Measurements from ENCODE around the gene STIP1.
A peak's percentile ranks its signal among the peaks of the same experiment; 100 is the strongest.

Gene STIP1

DNA sequence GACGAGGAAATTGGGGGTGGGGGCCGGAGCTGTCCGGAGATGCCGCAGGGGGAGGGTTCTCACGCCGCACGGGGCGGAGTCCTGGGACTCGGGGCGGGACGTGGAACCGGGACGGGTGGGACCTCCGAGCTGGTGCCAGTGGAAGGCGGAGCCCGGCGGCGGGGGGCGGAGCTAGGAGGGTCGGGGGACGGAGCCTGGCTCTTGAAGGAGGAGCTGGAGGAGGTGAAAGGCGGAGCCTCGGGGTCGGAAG is 55.2 kb downstream of the STIP1 start:
- DNase-seq = peak; percentile 99
- in situ Hi-C loops (cut with HindIII; ENCODE audit: low pct_ligation_motif_present, low sequenced_read_pairs) = no loop called here
- peaks cover 18% of the 10 kb centered on the region for H3K36me3 ChIP-seq (replicated peaks)
- no peaks in the 10 kb centered on the region for H3K27me3 ChIP-seq (replicated peaks)
- H3K27ac ChIP-seq = peak overlapping the region; percentile 97
- TF ChIP-seq, protein P1, sequence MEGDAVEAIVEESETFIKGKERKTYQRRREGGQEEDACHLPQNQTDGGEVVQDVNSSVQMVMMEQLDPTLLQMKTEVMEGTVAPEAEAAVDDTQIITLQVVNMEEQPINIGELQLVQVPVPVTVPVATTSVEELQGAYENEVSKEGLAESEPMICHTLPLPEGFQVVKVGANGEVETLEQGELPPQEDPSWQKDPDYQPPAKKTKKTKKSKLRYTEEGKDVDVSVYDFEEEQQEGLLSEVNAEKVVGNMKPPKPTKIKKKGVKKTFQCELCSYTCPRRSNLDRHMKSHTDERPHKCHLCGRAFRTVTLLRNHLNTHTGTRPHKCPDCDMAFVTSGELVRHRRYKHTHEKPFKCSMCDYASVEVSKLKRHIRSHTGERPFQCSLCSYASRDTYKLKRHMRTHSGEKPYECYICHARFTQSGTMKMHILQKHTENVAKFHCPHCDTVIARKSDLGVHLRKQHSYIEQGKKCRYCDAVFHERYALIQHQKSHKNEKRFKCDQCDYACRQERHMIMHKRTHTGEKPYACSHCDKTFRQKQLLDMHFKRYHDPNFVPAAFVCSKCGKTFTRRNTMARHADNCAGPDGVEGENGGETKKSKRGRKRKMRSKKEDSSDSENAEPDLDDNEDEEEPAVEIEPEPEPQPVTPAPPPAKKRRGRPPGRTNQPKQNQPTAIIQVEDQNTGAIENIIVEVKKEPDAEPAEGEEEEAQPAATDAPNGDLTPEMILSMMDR (IDR thresholded peaks at IDR 0.05; ENCODE audit: low read depth, low read length, missing control alignments) = no peak
- peak overlapping the region; percentile 72 for H3K4me3 ChIP-seq (ENCODE audit: low read depth, low read length)

DNA sequence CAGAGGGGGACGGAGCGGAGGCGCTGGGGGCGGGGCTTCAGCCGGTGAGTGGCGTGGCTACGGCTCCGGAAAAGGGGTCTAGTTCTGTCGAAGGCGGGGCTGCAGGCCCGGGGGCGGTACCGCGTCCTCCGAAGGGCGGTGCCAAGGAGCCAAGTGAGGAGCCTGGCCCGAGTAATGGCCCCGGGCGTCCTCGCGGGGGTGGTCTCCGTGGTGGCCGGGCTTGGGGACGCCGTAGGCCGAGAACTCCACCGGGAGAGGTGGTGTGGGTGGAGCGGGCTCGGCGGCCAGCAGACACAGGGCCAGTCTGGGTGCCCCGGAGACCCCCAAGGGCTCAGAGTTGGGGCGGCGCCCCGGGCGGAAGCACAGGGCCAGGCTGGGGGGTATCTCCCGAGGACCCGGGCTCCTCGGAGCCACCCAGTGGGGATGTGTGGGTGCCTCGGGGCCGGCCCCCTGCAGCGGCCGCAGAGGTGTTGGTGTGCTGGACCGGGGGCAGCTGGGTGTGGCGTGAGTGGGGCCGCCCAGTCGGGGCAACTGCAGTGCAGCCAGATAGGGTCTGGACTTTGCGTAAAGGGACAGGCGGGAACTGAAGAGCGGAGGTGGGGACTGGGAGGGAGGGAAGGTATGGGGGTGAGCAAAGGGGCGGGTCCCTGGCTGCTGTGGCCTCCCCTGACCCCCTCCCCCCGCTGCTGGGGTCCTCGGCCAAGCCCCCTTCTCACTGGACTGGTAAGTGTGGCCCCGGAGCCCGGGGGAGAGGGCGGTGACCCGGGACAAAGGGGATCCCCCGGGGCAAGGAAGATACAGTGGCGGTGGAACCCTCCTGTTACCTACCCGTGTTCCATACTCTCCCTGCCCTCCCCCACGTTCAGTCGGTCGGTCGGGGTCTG is 55.8 kb downstream of the STIP1 start:
- Histone ChIP-seq H3K27me3 (replicated peaks) (no peaks in the 10 kb centered on the region), H3K4me3 (ENCODE audit: low read depth, low read length) (peak overlapping the region; percentile 81), H3K27ac (peak overlapping the region; percentile 47), H3K36me3 (replicated peaks) (peaks cover 18% of the 10 kb centered on the region)
- TF ChIP-seq, protein P1 (IDR thresholded peaks at IDR 0.05; ENCODE audit: low read depth, low read length, missing control alignments) = no peak
- no peak for DNase-seq
- in situ Hi-C loops (cut with HindIII; ENCODE audit: low pct_ligation_motif_present, low sequenced_read_pairs) = no loop called here

DNA sequence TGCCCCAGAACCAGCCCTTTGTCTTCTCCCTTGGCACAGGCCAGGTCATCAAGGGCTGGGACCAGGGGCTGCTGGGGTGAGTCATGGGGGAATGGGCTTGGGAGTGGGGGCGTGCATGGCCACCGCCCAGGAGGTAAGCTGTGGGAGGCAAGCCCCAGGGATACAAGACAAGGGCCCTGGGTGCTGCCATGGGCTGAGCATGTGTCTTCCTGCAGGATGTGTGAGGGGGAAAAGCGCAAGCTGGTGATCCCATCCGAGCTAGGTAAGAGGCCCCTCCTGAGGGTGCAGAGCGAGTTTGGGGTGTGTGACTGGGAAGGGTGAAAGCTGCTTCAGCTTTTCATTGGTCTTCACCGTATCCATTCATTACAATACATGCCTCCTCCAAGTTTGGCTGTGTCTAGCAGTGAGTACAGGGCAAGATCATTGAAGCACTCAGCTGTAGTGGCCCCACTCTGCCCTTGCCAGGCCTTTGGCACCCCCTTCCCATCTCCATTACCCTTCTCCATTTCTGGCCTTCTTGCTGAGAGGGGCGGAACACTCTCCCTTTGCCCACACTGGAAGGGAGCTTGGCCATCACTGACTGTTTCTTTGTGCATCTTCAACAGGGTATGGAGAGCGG is 57.4 kb downstream of the STIP1 start:
- in situ Hi-C loops (cut with HindIII; ENCODE audit: low pct_ligation_motif_present, low sequenced_read_pairs) = no loop called here
- peak overlapping the region; percentile 5 for H3K4me3 ChIP-seq (ENCODE audit: low read depth, low read length)
- TF ChIP-seq, protein P1 (IDR thresholded peaks at IDR 0.05; ENCODE audit: low read depth, low read length, missing control alignments) = no peak
- DNase-seq = no peak
- H3K36me3 ChIP-seq (replicated peaks) = peaks cover 13% of the 10 kb centered on the region
- no peak overlapping the region for H3K27ac ChIP-seq
- H3K27me3 ChIP-seq (replicated peaks) = no peaks in the 10 kb centered on the region

DNA sequence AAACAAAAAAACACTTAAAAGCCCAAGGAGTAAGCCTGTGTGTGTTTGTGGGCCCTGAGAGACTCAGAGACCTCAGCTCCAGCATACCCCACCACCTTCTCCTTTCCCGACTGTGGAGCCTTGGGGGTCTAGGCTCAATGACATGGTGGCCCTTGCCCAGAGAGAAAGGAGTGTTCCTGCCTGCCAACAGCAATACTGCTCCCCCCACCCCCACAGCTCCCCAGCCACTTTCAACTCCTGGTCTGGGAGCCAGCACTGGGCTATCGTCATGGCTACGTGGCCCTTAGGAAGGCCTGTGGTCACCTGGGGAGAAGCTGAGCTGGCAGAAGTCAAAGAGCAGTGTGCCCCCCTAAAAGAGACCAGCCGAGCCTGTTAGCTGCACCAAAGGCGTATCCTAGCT is 58.1 kb downstream of the STIP1 start:
- no peak for DNase-seq
- H3K27me3 ChIP-seq (replicated peaks) = no peaks in the 10 kb centered on the region
- H3K27ac ChIP-seq = no peak overlapping the region
- peaks cover 11% of the 10 kb centered on the region for H3K36me3 ChIP-seq (replicated peaks)
- TF ChIP-seq, protein P1 (IDR thresholded peaks at IDR 0.05; ENCODE audit: low read depth, low read length, missing control alignments) = no peak
- no peak overlapping the region for H3K4me3 ChIP-seq (ENCODE audit: low read depth, low read length)
- in situ Hi-C loops (cut with HindIII; ENCODE audit: low pct_ligation_motif_present, low sequenced_read_pairs) = no loop called here

DNA sequence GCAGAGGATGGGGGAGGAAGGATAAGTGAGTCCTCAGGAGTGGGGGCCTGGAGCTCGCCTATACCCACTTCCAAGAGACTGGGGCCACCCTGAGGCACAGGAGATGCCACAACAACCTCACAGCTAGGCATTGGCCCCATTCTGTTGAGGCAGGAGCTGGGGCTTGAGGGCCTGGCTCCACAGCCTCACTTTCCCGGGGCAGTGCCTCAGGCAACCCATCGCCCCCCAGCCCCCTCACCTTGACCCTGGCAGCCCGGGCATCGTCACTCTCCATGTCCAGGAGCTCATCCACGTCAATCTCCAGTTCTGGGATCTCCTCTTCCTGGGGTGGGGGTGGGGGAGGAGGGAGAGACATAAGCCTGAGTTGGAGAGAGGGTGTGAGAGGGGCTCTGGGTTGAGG is 59.0 kb downstream of the STIP1 start:
- H3K4me3 ChIP-seq (ENCODE audit: low read depth, low read length) = peak overlapping the region; percentile 97
- in situ Hi-C loops (cut with HindIII; ENCODE audit: low pct_ligation_motif_present, low sequenced_read_pairs) = no loop called here
- peak overlapping the region; percentile 73 for H3K27ac ChIP-seq
- peaks cover 11% of the 10 kb centered on the region for H3K36me3 ChIP-seq (replicated peaks)
- DNase-seq = no peak
- H3K27me3 ChIP-seq (replicated peaks) = no peaks in the 10 kb centered on the region
- TF ChIP-seq, protein P1 (IDR thresholded peaks at IDR 0.05; ENCODE audit: low read depth, low read length, missing control alignments) = no peak
